NCI-H1105 treated with DMSO at 0.1 percent for 48 hours (cell line): ENCODE results near the gene CFI.
"Not testable (repeated sequence)": the region's sequence is repeated elsewhere in the genome, so short reads cannot be mapped to it uniquely, and the experiment has no call there.

Experiments used
- DNase-seq: peaks from one replicate; lab custom pipeline; 2025; lab: John Stamatoyannopoulos, UW

Gene CFI

DNA sequence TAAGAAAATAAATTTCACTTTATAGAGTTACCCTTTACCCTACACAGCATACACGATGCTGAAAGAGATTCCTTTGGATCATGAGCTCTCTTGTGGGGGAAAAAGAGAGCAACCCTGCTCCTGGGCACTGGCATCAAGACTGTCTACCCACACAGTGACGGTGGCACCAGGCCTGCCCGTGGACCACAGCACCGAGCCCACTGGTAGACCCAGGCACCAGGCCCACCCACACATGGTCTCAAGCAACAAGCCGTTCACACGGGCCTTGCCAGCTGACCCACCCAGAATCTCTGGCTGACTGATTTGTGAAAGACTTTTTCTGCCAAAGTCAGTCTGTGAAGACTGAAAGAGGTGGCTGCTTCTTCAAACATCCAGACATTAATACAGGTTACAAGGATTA lies 6.7 kb downstream of the CFI start:
- DNase-seq: no peak

DNA sequence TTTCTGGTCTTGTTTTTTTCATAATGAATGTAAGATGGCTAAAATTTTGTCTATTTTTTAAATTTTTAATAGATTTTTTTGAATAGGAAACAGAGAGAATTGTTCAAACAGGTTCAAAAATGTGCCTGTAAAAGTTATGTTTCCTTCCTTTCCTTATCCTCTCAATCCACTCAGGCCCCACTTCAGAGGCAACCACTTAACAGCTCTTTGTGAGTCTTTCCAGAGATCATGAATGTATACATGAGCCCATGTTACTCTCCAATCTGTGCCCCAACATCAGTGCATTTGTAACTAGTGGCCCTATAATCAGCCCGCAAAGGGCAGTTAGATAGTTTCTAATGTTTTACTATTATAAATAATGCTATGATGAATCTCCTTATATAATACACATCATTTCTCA lies 14.0 kb downstream of the CFI start:
- DNase-seq: no peak

DNA sequence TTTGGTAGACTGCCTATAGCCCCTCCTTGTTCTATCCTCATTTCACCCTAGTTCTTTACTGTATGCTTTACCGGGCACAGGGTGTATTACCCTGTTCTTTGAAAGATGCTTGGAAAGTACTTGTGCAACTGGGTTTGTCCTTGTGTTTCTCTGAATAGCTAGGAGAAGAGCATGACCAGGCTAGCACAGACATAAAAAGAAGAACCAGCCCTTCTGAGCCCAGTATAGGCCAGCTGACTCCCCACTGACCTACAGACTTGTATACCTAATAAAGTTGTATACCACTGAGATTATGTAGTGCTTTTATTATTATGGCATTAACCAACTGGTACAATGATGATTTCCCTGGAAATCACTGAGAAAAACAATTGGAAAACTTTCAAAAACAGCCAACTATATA lies 15.0 kb downstream of the CFI start:
- no peak for DNase-seq

DNA sequence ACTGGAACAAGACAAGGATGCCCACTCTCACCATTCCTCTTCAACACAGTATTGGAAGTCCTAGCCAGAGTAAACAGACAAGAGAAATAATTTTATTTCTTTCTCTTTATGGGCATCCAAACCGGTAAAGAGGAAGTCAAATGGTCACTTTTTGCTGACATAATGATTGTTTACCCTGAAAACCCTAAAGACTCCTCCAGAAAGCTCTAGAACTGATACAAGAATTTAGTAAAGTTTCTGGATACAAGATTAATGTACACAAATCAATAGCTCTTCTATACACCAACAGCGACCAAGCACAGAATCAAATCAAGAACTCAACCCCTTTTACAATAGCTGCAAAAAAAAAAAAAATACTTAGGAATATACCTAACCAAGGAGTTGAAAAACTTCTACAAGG lies 19.7 kb downstream of the CFI start:
- DNase-seq: not testable (repeated sequence)

DNA sequence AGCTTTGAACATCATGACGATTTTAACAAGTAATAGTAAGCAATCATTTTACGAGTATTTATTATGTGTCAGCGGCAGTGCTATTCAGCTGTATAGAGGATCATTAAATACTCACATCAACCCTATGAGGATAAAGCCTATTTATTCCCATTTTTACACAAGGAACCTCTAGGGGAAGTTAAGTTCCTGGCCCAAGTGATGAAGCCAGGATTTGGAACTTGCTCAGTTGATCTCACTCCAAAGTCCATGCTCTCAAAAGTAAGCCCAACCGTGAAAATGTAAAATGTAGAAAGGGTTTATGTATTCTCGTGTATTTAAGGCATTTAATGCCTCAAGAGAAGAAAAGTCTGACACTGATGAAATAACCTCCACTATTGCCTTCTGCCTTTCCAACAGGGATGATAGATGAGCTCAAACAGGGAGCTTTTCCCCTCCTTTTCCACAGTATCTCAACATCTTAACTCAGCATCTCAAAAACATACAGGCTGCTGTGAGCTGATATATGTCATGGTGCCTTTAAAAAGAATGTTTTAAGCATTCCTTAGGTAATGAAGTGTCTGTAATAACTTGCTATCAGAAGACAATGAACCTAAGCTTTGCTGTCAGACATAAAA lies 36.9 kb downstream of the CFI start:
- DNase-seq: no peak

DNA sequence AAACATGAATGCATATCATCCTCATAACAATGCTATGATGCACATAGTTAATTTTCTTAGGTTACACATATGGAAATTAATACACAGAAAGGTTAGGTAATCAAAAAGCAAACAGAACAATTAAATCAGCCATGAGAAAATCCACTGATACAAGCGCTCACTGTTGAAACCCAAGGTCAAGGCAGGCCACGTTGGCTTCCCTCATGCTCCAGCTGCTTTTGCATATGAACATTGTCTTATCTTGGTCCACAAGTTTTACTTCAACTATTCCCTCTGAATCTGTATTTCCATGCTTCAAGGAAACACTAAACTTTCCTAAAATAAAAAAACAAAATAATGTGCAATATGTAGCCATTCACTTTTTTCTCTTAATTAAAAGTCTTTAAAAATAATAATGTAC lies 37.4 kb downstream of the CFI start:
- no peak for DNase-seq

DNA sequence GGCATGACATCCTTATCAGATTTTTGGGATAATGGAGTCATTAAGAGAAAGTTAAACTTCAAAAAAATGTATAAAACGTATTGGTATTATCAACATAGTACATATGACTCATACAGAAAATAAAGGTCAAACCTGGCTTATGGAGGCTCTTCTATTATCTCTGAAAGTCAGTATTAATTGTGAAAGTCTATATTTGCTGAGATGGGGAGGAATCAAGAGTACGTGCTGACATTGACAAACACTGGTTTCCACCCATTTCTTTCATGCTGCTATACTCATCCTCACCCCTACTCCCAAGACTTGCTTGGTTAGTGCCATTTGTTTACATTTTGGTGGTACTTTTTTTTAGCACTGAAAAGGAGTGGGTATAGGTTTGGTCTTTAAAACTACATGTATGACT lies 41.1 kb downstream of the CFI start:
- DNase-seq: no peak

DNA sequence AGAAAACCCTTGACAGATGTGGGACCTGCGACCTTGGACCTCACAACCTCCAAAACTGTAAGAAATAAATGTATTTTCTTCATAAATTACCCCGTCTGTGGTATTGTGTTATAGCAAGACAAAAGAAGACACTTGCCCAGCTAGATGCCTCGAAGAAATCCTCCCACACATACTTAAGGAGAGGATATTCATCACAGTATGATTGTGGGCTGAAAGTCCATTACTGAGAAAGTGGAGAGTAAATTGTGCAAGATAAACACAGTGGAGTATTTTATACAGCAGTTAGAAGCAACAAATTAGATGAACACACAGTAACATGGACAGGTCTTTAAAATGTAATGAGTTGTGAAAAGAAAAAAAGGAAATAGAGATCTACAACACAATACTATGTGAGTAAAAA lies 46.1 kb downstream of the CFI start:
- DNase-seq: no peak

DNA sequence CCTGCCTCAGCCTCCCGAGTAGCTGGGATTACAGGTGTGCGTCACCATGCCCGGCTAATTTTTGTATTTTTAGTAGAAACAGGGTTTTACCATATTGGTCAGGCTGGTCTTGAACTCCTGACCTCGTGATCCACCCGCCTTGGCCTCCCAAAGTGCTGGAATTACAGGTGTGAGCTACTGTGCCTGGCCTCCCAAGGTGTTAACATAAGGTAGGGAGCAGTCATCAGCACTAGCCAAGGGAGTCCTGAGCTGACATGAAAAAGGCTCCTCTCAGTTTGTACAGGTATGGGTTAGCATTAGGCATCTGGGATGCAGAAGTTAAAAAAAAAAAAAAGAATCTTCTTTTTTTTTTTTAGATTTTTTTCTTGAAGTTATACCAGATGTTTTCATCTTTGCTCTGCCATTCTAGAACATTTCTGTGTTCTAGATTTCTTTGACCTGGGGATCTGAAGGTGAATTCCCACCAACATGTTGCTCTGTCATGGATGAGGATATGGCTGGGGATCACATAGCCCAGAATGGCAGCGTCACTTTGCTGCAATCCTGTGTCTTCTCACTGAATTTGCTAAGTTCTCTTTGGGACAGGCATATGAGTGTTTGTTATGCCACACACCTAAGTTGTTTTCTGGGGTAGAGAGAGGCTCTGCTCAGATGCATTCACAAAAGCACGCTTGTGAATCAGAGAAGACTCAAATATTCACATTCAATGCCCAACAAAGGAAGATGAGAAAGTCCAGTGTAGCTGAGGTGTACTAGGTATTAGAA lies 47.5 kb downstream of the CFI start:
- no peak for DNase-seq

DNA sequence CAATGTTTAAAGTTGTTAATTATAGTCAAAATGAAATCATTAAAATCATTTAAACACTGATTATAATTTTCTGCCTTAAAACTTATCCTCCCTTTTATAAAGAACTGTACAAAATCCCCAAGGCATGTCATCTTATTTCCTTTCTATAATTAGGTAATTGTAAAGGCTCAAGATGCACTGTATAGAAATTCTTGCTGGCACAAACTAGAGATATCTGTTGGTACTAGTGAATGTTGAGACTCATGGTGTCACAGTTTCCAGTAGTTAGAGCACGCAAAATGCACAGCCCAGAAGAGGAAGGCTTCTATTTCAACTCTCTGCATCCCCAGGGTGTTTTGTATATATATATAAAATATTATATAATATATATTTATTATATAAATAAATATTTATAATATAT lies 49.3 kb downstream of the CFI start:
- DNase-seq: no peak

DNA sequence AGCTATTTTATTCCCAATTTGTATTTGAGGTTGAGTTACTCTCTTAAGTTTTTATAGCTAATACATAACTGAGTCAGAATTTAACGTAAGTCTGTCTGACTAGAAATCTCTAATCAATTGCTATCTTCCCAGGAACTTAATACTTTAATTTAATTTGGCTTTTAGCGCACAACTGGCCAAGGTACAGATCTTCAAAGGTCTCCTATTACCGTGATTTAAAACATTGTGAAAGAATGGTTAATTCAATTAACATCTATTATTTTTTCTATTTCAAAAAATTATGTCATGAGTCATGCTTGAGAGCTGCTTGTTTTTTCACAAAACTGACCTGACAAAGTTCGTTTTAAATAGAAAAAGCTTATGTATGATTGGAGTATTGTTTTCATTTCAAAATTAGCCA lies 49.9 kb downstream of the CFI start:
- no peak for DNase-seq

DNA sequence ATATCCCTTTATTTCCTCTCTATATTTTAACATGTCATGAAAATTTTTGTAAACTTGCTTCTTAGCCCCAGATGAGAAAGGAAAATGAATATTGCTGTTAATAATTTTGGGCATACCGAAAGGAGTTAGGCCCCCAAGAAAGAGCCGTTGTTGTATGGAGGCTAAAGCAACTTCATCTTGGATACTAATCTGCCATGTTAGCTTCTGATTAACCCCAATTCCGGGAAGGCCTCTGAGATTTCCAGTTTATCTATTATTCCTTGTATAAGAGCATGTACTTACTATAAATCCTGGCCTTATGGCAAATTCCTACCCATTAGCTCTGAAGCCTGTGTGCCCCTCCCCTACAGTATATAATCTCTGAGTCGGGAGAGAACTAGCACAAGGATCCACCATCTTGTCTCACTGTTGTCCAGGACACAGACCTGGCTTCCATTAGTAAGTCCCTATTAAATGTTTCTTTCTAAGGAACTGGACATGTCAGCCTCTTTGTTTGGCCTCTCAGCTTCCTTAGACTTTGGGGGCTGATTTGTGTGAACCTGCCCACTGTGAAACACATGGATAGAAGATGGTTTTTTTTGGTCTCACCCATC lies 51.1 kb downstream of the CFI start:
- no peak for DNase-seq

DNA sequence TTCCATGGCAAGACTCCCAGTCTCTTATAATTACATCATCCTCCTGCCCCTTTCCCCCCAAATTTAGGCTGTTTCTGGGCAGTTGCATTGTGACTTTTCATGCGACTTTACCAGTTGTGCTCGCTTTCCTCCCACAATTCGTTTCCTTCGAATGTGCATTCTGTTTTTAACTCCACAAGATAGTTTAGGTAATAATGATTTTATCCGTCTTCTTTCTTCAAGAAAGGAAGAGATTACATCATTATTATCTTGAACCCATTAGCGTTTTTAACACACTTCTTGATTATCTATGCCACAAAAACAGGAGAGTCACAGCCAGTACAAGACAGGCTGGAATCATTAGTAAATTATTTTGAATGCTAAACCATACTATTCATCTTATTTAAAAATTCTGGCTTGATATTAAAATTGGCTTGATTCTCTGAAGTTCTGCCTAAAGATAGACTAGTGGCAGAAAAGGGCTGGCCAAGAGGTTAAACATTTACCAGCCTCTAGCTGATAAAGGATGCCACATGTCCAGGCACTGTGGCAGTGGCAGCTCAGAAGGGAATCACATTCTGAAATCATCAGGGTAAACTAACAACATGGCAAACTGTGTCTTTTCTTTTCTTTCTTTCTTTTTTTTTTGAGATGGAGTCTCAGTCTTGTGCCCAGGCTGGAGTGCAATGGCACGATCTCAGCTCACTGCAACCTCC lies 52.3 kb downstream of the CFI start:
- DNase-seq: no peak

DNA sequence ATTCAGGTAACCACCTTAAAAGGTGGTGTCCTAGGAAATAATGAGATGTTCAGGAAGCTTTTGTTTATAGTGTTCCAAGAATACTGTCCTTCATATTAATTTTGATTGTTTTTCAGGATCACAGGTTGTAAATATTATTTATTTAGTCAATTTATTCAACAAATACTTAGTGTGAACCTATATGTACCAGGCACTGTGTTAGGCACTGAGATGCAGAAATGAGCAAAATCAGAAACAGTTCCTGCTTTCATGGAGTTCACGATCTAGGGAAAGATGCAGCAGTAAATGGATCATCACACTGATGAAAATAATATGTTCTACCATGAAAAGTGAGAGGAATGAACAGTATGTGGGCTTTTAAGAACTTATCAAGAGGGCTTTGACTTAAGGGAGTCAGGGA lies 53.7 kb downstream of the CFI start:
- no peak for DNase-seq

DNA sequence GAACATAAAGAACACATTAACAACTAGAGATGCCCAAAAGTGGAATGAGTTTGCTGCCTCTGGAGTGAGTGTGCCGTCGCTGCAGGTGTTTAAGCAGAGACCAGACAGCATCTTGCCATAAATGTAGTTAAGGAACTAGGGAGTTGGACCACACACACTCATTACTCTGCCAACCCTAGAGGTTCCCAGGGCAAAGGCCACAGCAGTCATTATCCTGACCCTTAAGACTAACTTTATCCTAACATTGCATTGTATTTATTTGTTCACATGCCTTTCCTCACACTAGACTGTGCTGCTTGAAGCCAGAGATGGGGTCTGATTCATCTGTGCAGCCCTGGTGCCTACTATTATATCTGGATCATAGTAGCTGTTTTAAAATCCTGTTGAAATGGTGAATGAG lies 55.1 kb downstream of the CFI start:
- no peak for DNase-seq

DNA sequence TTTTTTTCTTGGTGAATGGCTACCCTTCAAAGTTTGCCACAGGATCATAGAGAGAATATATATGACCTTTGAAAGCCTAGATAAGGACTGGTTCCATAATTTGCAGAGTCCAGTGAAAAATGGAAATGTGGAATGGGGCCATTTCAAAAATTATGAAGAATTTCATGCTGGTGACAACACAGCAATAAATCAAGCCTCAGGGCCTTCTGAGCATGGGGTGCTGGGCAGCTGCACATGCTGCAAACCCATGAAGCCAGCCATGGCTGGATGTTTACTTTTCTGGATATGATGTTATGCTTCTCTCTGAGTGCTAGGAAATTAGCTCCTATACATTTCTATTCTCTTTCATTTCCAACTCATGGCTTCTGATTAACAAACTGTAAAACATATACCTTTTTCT lies 56.0 kb downstream of the CFI start:
- DNase-seq: no peak

DNA sequence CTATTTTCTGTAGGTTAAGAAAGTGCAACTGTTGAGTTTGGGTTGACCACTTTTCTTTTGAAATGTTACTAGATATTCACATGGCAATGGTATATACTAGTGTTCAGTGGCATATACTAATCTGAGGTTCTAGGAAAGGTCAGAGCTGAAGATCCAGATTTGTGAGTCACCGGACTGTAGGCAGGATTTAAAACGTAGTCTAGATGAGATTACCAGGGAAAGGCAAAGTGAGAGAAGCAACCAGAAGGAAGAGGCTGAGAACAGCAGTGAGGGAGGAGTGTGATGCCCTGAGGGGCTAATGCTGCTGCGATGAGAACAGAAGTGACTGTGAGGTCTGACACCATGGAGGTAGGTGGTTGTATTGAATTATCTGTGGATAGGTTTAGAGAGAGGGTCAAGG lies 62.3 kb downstream of the CFI start:
- DNase-seq: no peak

DNA sequence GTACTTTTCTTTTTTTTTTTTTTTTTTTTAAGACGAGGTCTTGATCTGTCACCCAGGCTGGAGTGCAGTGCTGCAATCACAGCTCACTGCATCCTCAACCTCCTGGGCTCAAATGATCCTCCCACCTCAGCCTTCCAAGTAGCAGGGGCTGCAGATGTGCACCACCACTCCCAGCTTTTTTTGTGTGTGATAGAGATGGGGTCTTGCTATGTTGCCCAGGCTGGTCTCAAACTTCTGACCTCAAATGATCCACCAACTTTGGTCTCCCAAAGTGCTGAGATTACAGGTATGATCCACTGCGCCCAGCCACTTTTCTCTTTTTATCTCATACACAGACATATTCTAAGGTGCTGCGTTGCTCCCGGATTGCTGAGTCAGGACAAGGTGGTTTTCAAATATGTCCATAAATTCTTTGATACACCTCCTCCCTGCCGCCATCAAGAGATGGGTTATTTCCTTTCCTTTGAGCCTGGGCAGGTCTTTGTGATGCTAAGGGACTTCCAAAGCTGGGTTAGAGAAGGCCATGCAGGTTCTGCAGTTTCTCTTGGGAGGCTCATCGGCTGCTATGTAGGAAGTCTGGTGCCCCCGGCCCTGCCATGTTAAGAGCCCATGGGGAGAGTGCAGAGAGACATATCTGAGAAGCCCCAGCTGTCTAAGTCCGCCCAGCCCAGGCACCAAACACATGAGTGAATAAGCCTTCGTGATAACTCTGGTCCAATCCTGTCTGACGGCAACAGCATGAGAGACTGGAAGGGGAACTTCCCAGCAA lies 63.5 kb downstream of the CFI start:
- no peak for DNase-seq

DNA sequence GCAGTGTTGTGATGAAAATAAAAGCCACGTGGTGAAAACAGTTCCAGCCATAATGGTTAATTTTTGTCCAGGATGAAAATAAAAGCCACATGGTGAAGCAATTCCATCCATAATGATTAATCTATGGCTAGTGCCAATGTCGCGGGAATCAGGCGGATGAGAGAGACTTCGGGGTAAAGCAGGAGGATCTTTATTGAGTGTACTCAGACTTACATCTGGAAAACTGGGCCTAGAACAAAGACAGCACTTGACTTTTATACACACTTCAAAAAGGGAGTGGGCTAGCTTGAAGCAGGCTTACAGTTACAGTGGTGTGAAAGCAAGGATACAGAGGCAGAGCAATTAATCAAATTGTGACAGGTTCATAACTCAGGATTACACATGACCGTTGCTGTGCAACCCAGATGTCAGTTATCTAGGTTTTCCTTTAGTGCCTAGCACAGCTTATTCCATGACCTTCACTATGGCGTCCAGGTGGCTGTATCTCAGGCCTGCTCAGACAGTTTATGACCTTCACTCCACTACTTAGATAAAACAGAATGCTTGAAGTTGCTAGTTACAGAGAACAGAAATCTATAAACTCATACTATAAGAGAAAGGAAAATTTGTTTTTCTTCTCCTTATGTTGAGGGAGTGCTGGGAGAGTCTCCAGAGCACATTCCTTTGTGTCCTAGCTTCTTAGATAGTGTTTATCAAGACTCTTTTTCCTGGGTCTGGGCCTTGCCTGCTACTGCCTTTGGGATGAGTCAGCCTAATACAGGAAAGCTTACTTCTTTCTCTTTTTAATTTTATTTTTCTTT lies 66.0 kb downstream of the CFI start:
- DNase-seq: peak; percentile 0

DNA sequence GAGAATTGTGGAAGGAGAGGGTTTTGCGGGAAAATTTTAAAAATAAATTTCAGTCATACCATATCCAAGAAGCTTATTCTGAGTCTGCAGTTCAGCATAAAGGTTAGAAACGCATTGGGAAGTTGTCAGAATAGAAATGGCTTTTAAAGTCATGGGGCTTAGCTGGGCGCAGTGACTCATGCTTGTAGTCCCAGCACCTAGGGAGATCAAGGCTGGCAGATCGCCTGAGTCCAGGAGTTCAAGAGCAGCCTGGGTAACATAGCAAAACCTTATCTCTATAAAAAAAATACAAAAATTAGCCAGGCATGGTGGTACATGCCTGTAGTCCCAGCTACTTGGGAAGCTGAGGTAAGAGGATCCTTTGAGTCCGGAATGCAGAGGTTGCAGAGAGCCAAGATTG lies 68.1 kb downstream of the CFI start:
- DNase-seq: no peak
